OCI-LY7 (cell line): ENCODE measurements around the gene KIAA0040.

Experiments
- CTCF ChIP-seq: fragments of 200-600 bp; sonication (generic); conservative IDR thresholded peaks from 2 replicates; pipeline ENCODE4 v1.5.1; 2014; ENCODE audit warnings: mild to moderate bottlenecking, antibody characterized with exemption, low read length, moderate library complexity, mixed read lengths
- EZH2phosphoT487 ChIP-seq: fragments of 200-600 bp; sonication (generic); IDR thresholded peaks from 2 replicates; pipeline ENCODE4 v1.6.1; 2018; ENCODE audit warnings: low read depth, borderline replicate concordance, mild to moderate bottlenecking, mixed run types, antibody characterized with exemption, low read length, moderate library complexity, mixed read lengths

GRCh38 chr1:175132436-175132835 is 60.1 kb downstream of the KIAA0040 start:
- no peak for TF ChIP-seq EZH2phosphoT487
- TF ChIP-seq CTCF, result no peak
